Stimulated activated memory B cell treated with anti-CD40 and anti-IgM and Interleukin-4, amounts not matched to agents 10 μg/mL and 1 μg/mL and 100 μg/mL, for 72 hours (primary cell): ENCODE data around the gene LDB3.

ENCODE experiments used
- ATAC-seq: fragments of 150-1000 bp; cut with Tn5 transposase; 2 replicates; pipeline ENCODE4 v1.10.0; 2021
- H3K27ac Mint-ChIP-seq: one replicate; pipeline ENCODE4 v1.8.0; 2022; ENCODE audit warnings: mild to moderate bottlenecking, mixed read lengths
- H3K27me3 Mint-ChIP-seq: one replicate; pipeline ENCODE4 v1.8.0; 2022; ENCODE audit warnings: mixed read lengths
- H3K36me3 Mint-ChIP-seq: one replicate; pipeline ENCODE4 v1.8.0; 2022; ENCODE audit warnings: mixed read lengths
- H3K4me1 Mint-ChIP-seq: one replicate; pipeline ENCODE4 v1.8.0; 2022; ENCODE audit warnings: mixed read lengths
- H3K4me3 Mint-ChIP-seq: one replicate; pipeline ENCODE4 v1.8.0; 2022; ENCODE audit warnings: mild to moderate bottlenecking, moderate library complexity, mixed read lengths
- H3K9me3 Mint-ChIP-seq: one replicate; pipeline ENCODE4 v1.8.0; 2022; ENCODE audit warnings: mixed read lengths

LDB3 gene

GRCh38 chr10:86710987-86711512 lies 42.7 kb downstream of the LDB3 start:
- no peaks in the 10 kb centered on the region for H3K9me3 Mint-ChIP-seq
- ATAC-seq: peak; percentile 93
- H3K27me3 Mint-ChIP-seq: no peaks in the 10 kb centered on the region
- H3K4me1 Mint-ChIP-seq: peaks cover 21% of the 10 kb centered on the region
- no peaks in the 10 kb centered on the region for H3K36me3 Mint-ChIP-seq
- H3K27ac Mint-ChIP-seq: peak overlapping the region; percentile 99
- peak overlapping the region; percentile 90 for H3K4me3 Mint-ChIP-seq

- Mint-ChIP-seq H3K9me3 (no peaks in the 10 kb centered on the region), H3K27ac (peak overlapping the region; percentile 99), H3K36me3 (no peaks in the 10 kb centered on the region), H3K27me3 (no peaks in the 10 kb centered on the region), H3K4me1 (peaks cover 21% of the 10 kb centered on the region), H3K4me3 (peak overlapping the region; percentile 92)
- peak; percentile 75 for ATAC-seq
These were observed 43.4 kb downstream of the LDB3 start for GRCh38 chr10:86711513-86712316.

- Mint-ChIP-seq H3K27me3 (no peaks in the 10 kb centered on the region), H3K27ac (peak overlapping the region; percentile 99), H3K4me3 (peak overlapping the region; percentile 92), H3K4me1 (peaks cover 21% of the 10 kb centered on the region), H3K9me3 (no peaks in the 10 kb centered on the region), H3K36me3 (no peaks in the 10 kb centered on the region)
- ATAC-seq: peak; percentile 14
These were observed 44.0 kb downstream of the LDB3 start for GRCh38 chr10:86712317-86712707.

- H3K4me1 Mint-ChIP-seq: peaks cover 14% of the 10 kb centered on the region
- no peak overlapping the region for H3K4me3 Mint-ChIP-seq
- no peak for ATAC-seq
- no peak overlapping the region for H3K27ac Mint-ChIP-seq
- no peaks in the 10 kb centered on the region for H3K36me3 Mint-ChIP-seq
- H3K9me3 Mint-ChIP-seq: no peaks in the 10 kb centered on the region
- peaks cover 9% of the 10 kb centered on the region for H3K27me3 Mint-ChIP-seq
These were observed 47.0 kb downstream of the LDB3 start for GRCh38 chr10:86715156-86715795.

GRCh38 chr10:86715836-86716235 lies 47.5 kb downstream of the LDB3 start:
- Mint-ChIP-seq H3K27ac (no peak overlapping the region), H3K9me3 (no peaks in the 10 kb centered on the region), H3K36me3 (no peaks in the 10 kb centered on the region), H3K4me3 (no peak overlapping the region), H3K27me3 (peaks cover 13% of the 10 kb centered on the region), H3K4me1 (peaks cover 10% of the 10 kb centered on the region)
- ATAC-seq: no peak

GRCh38 chr10:86716466-86716865 lies 48.2 kb downstream of the LDB3 start:
- H3K36me3 Mint-ChIP-seq: no peaks in the 10 kb centered on the region
- peaks cover 13% of the 10 kb centered on the region for H3K27me3 Mint-ChIP-seq
- no peak overlapping the region for H3K4me3 Mint-ChIP-seq
- H3K27ac Mint-ChIP-seq: no peak overlapping the region
- no peak for ATAC-seq
- peaks cover 7% of the 10 kb centered on the region for H3K4me1 Mint-ChIP-seq
- H3K9me3 Mint-ChIP-seq: no peaks in the 10 kb centered on the region

GRCh38 chr10:86718556-86718955 lies 50.2 kb downstream of the LDB3 start:
- Mint-ChIP-seq H3K36me3 (no peaks in the 10 kb centered on the region), H3K4me3 (no peak overlapping the region), H3K4me1 (peaks cover 7% of the 10 kb centered on the region), H3K9me3 (no peaks in the 10 kb centered on the region), H3K27ac (no peak overlapping the region), H3K27me3 (peaks cover 13% of the 10 kb centered on the region)
- no peak for ATAC-seq

- ATAC-seq: no peak
- Mint-ChIP-seq H3K4me3 (no peak overlapping the region), H3K9me3 (no peaks in the 10 kb centered on the region), H3K27ac (no peak overlapping the region), H3K36me3 (no peaks in the 10 kb centered on the region), H3K4me1 (peaks cover 8% of the 10 kb centered on the region), H3K27me3 (peaks cover 13% of the 10 kb centered on the region)
These were observed 52.9 kb downstream of the LDB3 start for GRCh38 chr10:86721232-86721631.

GRCh38 chr10:86723009-86723408 lies 54.7 kb downstream of the LDB3 start:
- peaks cover 13% of the 10 kb centered on the region for H3K27me3 Mint-ChIP-seq
- H3K4me1 Mint-ChIP-seq: peaks cover 8% of the 10 kb centered on the region
- no peak overlapping the region for H3K4me3 Mint-ChIP-seq
- no peaks in the 10 kb centered on the region for H3K9me3 Mint-ChIP-seq
- no peak for ATAC-seq
- H3K36me3 Mint-ChIP-seq: no peaks in the 10 kb centered on the region
- H3K27ac Mint-ChIP-seq: no peak overlapping the region

GRCh38 chr10:86724445-86724844 lies 56.1 kb downstream of the LDB3 start:
- Mint-ChIP-seq H3K9me3 (no peaks in the 10 kb centered on the region), H3K4me1 (peaks cover 8% of the 10 kb centered on the region), H3K27me3 (peaks cover 12% of the 10 kb centered on the region), H3K4me3 (no peak overlapping the region), H3K27ac (no peak overlapping the region), H3K36me3 (no peaks in the 10 kb centered on the region)
- ATAC-seq: no peak

- H3K9me3 Mint-ChIP-seq: no peaks in the 10 kb centered on the region
- H3K27me3 Mint-ChIP-seq: peaks cover 9% of the 10 kb centered on the region
- no peak for ATAC-seq
- H3K4me1 Mint-ChIP-seq: peaks cover 8% of the 10 kb centered on the region
- no peak overlapping the region for H3K27ac Mint-ChIP-seq
- H3K36me3 Mint-ChIP-seq: no peaks in the 10 kb centered on the region
- H3K4me3 Mint-ChIP-seq: no peak overlapping the region
These were observed 57.8 kb downstream of the LDB3 start for GRCh38 chr10:86725980-86726676.

- Mint-ChIP-seq H3K27me3 (peaks cover 9% of the 10 kb centered on the region), H3K36me3 (no peaks in the 10 kb centered on the region), H3K4me1 (peaks cover 8% of the 10 kb centered on the region), H3K9me3 (no peaks in the 10 kb centered on the region), H3K27ac (no peak overlapping the region), H3K4me3 (no peak overlapping the region)
- no peak for ATAC-seq
These were observed 58.3 kb downstream of the LDB3 start for GRCh38 chr10:86726677-86726999.

- no peaks in the 10 kb centered on the region for H3K36me3 Mint-ChIP-seq
- peaks cover 9% of the 10 kb centered on the region for H3K27me3 Mint-ChIP-seq
- no peak overlapping the region for H3K4me3 Mint-ChIP-seq
- peaks cover 8% of the 10 kb centered on the region for H3K4me1 Mint-ChIP-seq
- no peaks in the 10 kb centered on the region for H3K9me3 Mint-ChIP-seq
- ATAC-seq: no peak
- H3K27ac Mint-ChIP-seq: no peak overlapping the region
These were observed 59.2 kb downstream of the LDB3 start for GRCh38 chr10:86727470-86727869.

GRCh38 chr10:86728056-86728455 lies 59.7 kb downstream of the LDB3 start:
- no peak for ATAC-seq
- Mint-ChIP-seq H3K27me3 (peaks cover 9% of the 10 kb centered on the region), H3K4me3 (no peak overlapping the region), H3K27ac (no peak overlapping the region), H3K4me1 (peaks cover 6% of the 10 kb centered on the region), H3K9me3 (no peaks in the 10 kb centered on the region), H3K36me3 (no peaks in the 10 kb centered on the region)

GRCh38 chr10:86729677-86730076 lies 61.4 kb downstream of the LDB3 start:
- peaks cover 9% of the 10 kb centered on the region for H3K27me3 Mint-ChIP-seq
- no peaks in the 10 kb centered on the region for H3K36me3 Mint-ChIP-seq
- no peak overlapping the region for H3K27ac Mint-ChIP-seq
- peaks cover 13% of the 10 kb centered on the region for H3K4me1 Mint-ChIP-seq
- H3K9me3 Mint-ChIP-seq: no peaks in the 10 kb centered on the region
- H3K4me3 Mint-ChIP-seq: no peak overlapping the region
- ATAC-seq: no peak
